Mesendoderm (in vitro differentiated cells): ENCODE data around the gene TTC3.

Experiments
- DNase-seq: peaks from one replicate; pipeline ENCODE4 v3.0.0; 2013
- H2AK5ac ChIP-seq: 2 replicates; pipeline ENCODE4 v1.6.1; 2013; ENCODE audit warnings: low read length, inconsistent platforms
- H2BK120ac ChIP-seq: 2 replicates; pipeline ENCODE4 v1.6.1; 2013; ENCODE audit warnings: low read depth, mild to moderate bottlenecking, low read length, moderate library complexity, mixed read lengths
- H2BK15ac ChIP-seq: replicated peaks from 2 replicates; pipeline ENCODE4 v1.6.1; 2013; ENCODE audit warnings: low read depth, mild to moderate bottlenecking, moderate library complexity
- H2BK5ac ChIP-seq: 2 replicates; pipeline ENCODE4 v1.6.1; 2013; ENCODE audit warnings: low read length, inconsistent platforms
- H3K18ac ChIP-seq: 2 replicates; pipeline ENCODE4 v1.6.1; 2013; ENCODE audit warnings: mild to moderate bottlenecking, low read length, mixed read lengths
- H3K23ac ChIP-seq: one replicate; pipeline ENCODE4 v1.6.1; 2013; ENCODE audit warnings: low read length
- H3K27ac ChIP-seq: 2 replicates; pipeline ENCODE4 v1.5.1; 2013; ENCODE audit warnings: low read depth, mild to moderate bottlenecking, inconsistent platforms, low read length, moderate library complexity
- H3K27me3 ChIP-seq: 2 replicates; pipeline ENCODE4 v1.6.1; 2013; ENCODE audit warnings: low read length, control low read depth, mild to moderate bottlenecking, inconsistent platforms; ENCODE audit not compliant: insufficient read depth, poor library complexity
- H3K36me3 ChIP-seq: 2 replicates; pipeline ENCODE4 v1.6.1; 2013; ENCODE audit warnings: low read length, inconsistent platforms; ENCODE audit not compliant: control insufficient read depth, insufficient read depth
- H3K4ac ChIP-seq: one replicate; pipeline ENCODE4 v1.6.1; 2013; ENCODE audit warnings: low read depth, mild to moderate bottlenecking, low read length, moderate library complexity
- H3K4me1 ChIP-seq: 2 replicates; pipeline ENCODE4 v1.6.1; 2013; ENCODE audit warnings: low read depth, low read length, inconsistent platforms; ENCODE audit not compliant: control insufficient read depth
- H3K4me2 ChIP-seq: 2 replicates; pipeline ENCODE4 v1.6.1; 2013; ENCODE audit warnings: low read length
- H3K4me3 ChIP-seq: 2 replicates; pipeline ENCODE4 v1.5.1; 2013; ENCODE audit warnings: mild to moderate bottlenecking, low read length
- H3K56ac ChIP-seq: one replicate; pipeline ENCODE4 v1.6.1; 2013; ENCODE audit warnings: low read length
- H3K79me1 ChIP-seq: 2 replicates; pipeline ENCODE4 v1.6.1; 2013; ENCODE audit warnings: low read length, inconsistent platforms
- H3K79me2 ChIP-seq: 2 replicates; pipeline ENCODE4 v1.6.1; 2013; ENCODE audit warnings: mild to moderate bottlenecking, low read length; ENCODE audit not compliant: control insufficient read depth, insufficient read depth
- H3K9ac ChIP-seq: 2 replicates; pipeline ENCODE4 v1.6.1; 2013; ENCODE audit warnings: low read length, inconsistent platforms
- H4K5ac ChIP-seq: one replicate; pipeline ENCODE4 v1.6.1; 2013; ENCODE audit warnings: low read length
- H4K8ac ChIP-seq: one replicate; pipeline ENCODE4 v1.6.1; 2013; ENCODE audit warnings: low read depth, mild to moderate bottlenecking, control low read depth, low read length, moderate library complexity
- WGBS: extraction: QIAGEN DNeasy Blood & Tissue Kit; methylation state at CpG from one replicate; pipeline ENCODE4 v1.1.7; 2013; ENCODE audit warnings: low lambda C conversion rate, missing lambda C conversion rate; ENCODE audit not compliant: insufficient coverage; ENCODE audit errors: extremely low coverage; 5-methylcytosine and 5-hydroxymethylcytosine counted together

The TTC3 gene

GRCh38 chr21:37063433-37063832 lies 9.6 kb upstream of the TTC3 start:
- Histone ChIP-seq H3K18ac (no peak overlapping the region), H2BK15ac (no peak overlapping the region), H3K56ac (no peak overlapping the region), H3K4ac (no peak overlapping the region), H3K27me3 (no peaks in the 10 kb centered on the region), H3K79me2 (no peaks in the 10 kb centered on the region), H3K4me1 (no peaks in the 10 kb centered on the region), H4K5ac (no peak overlapping the region), H3K27ac (no peak overlapping the region), H3K36me3 (no peaks in the 10 kb centered on the region), H2AK5ac (no peak overlapping the region), H3K9ac (no peak overlapping the region), H3K4me2 (no peak overlapping the region), H3K23ac (no peak overlapping the region), H4K8ac (no peak overlapping the region), H3K79me1 (no peaks in the 10 kb centered on the region), H2BK120ac (no peak overlapping the region), H2BK5ac (no peak overlapping the region), H3K4me3 (no peak overlapping the region)
- DNase-seq: no peak
- no CpG with 5 or more reads among the region's 1 CpG for WGBS

GRCh38 chr21:37064841-37065240 lies 8.2 kb upstream of the TTC3 start:
- H2BK5ac ChIP-seq: no peak overlapping the region
- H3K23ac ChIP-seq: no peak overlapping the region
- no peak overlapping the region for H3K4me2 ChIP-seq
- H3K4me3 ChIP-seq: no peak overlapping the region
- no peak for DNase-seq
- H3K4ac ChIP-seq: no peak overlapping the region
- H3K9ac ChIP-seq: no peak overlapping the region
- no peak overlapping the region for H3K27ac ChIP-seq
- H3K36me3 ChIP-seq: no peaks in the 10 kb centered on the region
- no peak overlapping the region for H3K18ac ChIP-seq
- H2BK15ac ChIP-seq: no peak overlapping the region
- no peak overlapping the region for H4K8ac ChIP-seq
- H4K5ac ChIP-seq: no peak overlapping the region
- H2BK120ac ChIP-seq: no peak overlapping the region
- H3K4me1 ChIP-seq: no peaks in the 10 kb centered on the region
- H3K56ac ChIP-seq: no peak overlapping the region
- no peaks in the 10 kb centered on the region for H3K27me3 ChIP-seq
- H3K79me1 ChIP-seq: no peaks in the 10 kb centered on the region
- H3K79me2 ChIP-seq: no peaks in the 10 kb centered on the region
- H2AK5ac ChIP-seq: no peak overlapping the region

GRCh38 chr21:37065561-37066177 lies 7.4 kb upstream of the TTC3 start:
- no peak overlapping the region for H3K9ac ChIP-seq
- no peak overlapping the region for H2AK5ac ChIP-seq
- no peak overlapping the region for H2BK15ac ChIP-seq
- no peaks in the 10 kb centered on the region for H3K79me1 ChIP-seq
- H3K79me2 ChIP-seq: no peaks in the 10 kb centered on the region
- no peak overlapping the region for H3K4ac ChIP-seq
- H3K4me1 ChIP-seq: no peaks in the 10 kb centered on the region
- no peak overlapping the region for H4K5ac ChIP-seq
- no peak overlapping the region for H4K8ac ChIP-seq
- no peaks in the 10 kb centered on the region for H3K27me3 ChIP-seq
- no peak overlapping the region for H3K23ac ChIP-seq
- no CpG with 5 or more reads among the region's 9 CpGs for WGBS
- no peak overlapping the region for H3K4me3 ChIP-seq
- no peak overlapping the region for H2BK120ac ChIP-seq
- no peak for DNase-seq
- H2BK5ac ChIP-seq: no peak overlapping the region
- no peak overlapping the region for H3K4me2 ChIP-seq
- no peak overlapping the region for H3K56ac ChIP-seq
- no peak overlapping the region for H3K27ac ChIP-seq
- no peak overlapping the region for H3K18ac ChIP-seq
- H3K36me3 ChIP-seq: no peaks in the 10 kb centered on the region

GRCh38 chr21:37071561-37072273 lies 1.3 kb upstream of the TTC3 start:
- Histone ChIP-seq H3K56ac (peak overlapping the region; percentile 97), H3K9ac (peak overlapping the region; percentile 92), H3K4me2 (peak overlapping the region; percentile 87), H3K36me3 (no peaks in the 10 kb centered on the region), H3K79me1 (peaks cover 9% of the 10 kb centered on the region), H2BK5ac (no peak overlapping the region), H2BK120ac (no peak overlapping the region), H4K8ac (peak overlapping the region; percentile 39), H3K23ac (no peak overlapping the region), H3K4me3 (no peak overlapping the region), H2AK5ac (no peak overlapping the region), H3K27me3 (peaks cover 2% of the 10 kb centered on the region), H3K27ac (no peak overlapping the region), H3K79me2 (peaks cover 5% of the 10 kb centered on the region), H3K4ac (peak overlapping the region; percentile 19), H2BK15ac (no peak overlapping the region), H3K18ac (no peak overlapping the region), H3K4me1 (no peaks in the 10 kb centered on the region), H4K5ac (no peak overlapping the region)
- peak; percentile 41 for DNase-seq
- WGBS: no CpG with 5 or more reads among the region's 12 CpGs

- Histone ChIP-seq H3K79me1 (peaks cover 9% of the 10 kb centered on the region), H3K4ac (peak overlapping the region; percentile 23), H4K5ac (peak overlapping the region; percentile 82), H3K79me2 (peaks cover 5% of the 10 kb centered on the region), H3K27me3 (peaks cover 2% of the 10 kb centered on the region), H3K36me3 (no peaks in the 10 kb centered on the region), H2BK5ac (peak overlapping the region; percentile 77), H3K4me1 (no peaks in the 10 kb centered on the region), H3K27ac (peak overlapping the region; percentile 97), H4K8ac (peak overlapping the region; percentile 98), H2BK120ac (no peak overlapping the region), H3K18ac (peak overlapping the region; percentile 72), H3K23ac (peak overlapping the region; percentile 51), H3K9ac (peak overlapping the region; percentile 92), H3K4me2 (peak overlapping the region; percentile 87), H2BK15ac (no peak overlapping the region), H2AK5ac (no peak overlapping the region), H3K56ac (peak overlapping the region; percentile 97), H3K4me3 (peak overlapping the region; percentile 62)
- no peak for DNase-seq
- WGBS: no CpG with 5 or more reads among the region's 54 CpGs
These were observed 623 bp upstream of the TTC3 start for GRCh38 chr21:37072274-37072987.
